ENCODE results near the gene ARHGEF26. TPM values are rescaled to one million over a fixed set of nuclear protein-coding genes. Genes with fewer than 3 reads are reported as not detected.
"Not testable (repeated sequence)": the region's sequence is repeated elsewhere in the genome, so short reads cannot be mapped to it uniquely, and the experiment has no call there.

Gene ARHGEF26, protein sequence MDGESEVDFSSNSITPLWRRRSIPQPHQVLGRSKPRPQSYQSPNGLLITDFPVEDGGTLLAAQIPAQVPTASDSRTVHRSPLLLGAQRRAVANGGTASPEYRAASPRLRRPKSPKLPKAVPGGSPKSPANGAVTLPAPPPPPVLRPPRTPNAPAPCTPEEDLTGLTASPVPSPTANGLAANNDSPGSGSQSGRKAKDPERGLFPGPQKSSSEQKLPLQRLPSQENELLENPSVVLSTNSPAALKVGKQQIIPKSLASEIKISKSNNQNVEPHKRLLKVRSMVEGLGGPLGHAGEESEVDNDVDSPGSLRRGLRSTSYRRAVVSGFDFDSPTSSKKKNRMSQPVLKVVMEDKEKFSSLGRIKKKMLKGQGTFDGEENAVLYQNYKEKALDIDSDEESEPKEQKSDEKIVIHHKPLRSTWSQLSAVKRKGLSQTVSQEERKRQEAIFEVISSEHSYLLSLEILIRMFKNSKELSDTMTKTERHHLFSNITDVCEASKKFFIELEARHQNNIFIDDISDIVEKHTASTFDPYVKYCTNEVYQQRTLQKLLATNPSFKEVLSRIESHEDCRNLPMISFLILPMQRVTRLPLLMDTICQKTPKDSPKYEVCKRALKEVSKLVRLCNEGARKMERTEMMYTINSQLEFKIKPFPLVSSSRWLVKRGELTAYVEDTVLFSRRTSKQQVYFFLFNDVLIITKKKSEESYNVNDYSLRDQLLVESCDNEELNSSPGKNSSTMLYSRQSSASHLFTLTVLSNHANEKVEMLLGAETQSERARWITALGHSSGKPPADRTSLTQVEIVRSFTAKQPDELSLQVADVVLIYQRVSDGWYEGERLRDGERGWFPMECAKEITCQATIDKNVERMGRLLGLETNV
- polyA plus RNA-seq (ENCODE audit: insufficient read length in 10 of 10), result 10 to 100 TPM; 10.5 to 18.7 (median 12.3) TPM
- long read RNA-seq, donor 1, result 0 reads
- long read RNA-seq, donor 2, result 0 reads
- long read RNA-seq, donor 3, result 0 reads
- long read RNA-seq, donor 4, result 0 reads
- long read RNA-seq, donor 5, partial matches to known transcripts, result 10 of 10 reads
- long read RNA-seq, donor 5, other reads (novel, unspliced or antisense), result 0 of 10 reads
- long read RNA-seq, donor 6, partial matches to known transcripts, result 13 of 13 reads
- long read RNA-seq, donor 6, other reads (novel, unspliced or antisense), result 0 of 13 reads
- long read RNA-seq, donor 7, partial matches to known transcripts, result 0 of 1 reads
- long read RNA-seq, donor 7, other reads (novel, unspliced or antisense), result 0 of 1 reads
- long read RNA-seq, donor 8, partial matches to known transcripts, result 0 of 1 reads
- long read RNA-seq, donor 8, other reads (novel, unspliced or antisense), result 0 of 1 reads
- long read RNA-seq, donor 9, result 0 reads

- peak; percentile 74 to 95 (median 89) for DNase-seq
Measured at GRCh38 chr3:154120961-154121700, at the start of gene ARHGEF26. ARHGEF26 (plus strand) TSS chr3:154121390; CDS start chr3:154121993, 603 bp downstream.

DNA sequence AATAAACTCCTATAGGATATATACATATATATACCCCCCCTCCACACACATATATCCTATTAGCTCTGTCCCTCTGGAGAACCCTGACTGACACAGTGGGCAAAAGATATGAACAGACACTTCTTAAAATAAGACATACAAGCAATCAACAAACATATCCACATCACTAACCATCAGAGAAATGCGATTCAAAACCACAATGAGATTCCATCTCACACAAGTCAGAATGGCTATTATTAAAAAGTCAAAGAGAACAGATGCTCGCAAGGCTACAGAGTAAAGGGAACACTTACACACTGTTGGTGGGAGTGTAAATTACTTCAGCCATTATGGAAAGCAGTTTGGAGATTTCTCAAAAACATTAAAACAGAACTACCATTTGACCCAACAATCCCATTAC is 46.2 kb upstream of the ARHGEF26 start:
- DNase-seq, result no peak

DNA sequence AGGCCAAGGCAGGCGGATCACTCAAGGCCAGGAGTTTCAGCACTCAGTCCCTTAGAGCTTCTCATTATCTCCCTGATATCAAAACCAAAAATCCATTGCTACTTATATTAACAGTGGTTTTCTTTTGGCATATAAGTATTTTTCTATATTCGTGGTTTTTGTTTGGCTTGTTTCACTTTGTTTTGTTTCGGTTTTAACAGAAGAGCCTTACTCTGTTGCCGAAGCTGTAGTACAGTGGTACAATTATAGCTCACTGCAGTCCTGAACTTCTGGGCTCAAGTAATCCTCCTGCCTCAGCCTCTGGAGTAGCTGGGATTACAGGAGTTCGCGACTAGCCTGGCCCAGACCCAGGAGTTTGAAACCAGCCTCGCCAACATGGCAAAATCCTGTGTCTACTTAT is 42.5 kb upstream of the ARHGEF26 start:
- DNase-seq, result no peak

DNA sequence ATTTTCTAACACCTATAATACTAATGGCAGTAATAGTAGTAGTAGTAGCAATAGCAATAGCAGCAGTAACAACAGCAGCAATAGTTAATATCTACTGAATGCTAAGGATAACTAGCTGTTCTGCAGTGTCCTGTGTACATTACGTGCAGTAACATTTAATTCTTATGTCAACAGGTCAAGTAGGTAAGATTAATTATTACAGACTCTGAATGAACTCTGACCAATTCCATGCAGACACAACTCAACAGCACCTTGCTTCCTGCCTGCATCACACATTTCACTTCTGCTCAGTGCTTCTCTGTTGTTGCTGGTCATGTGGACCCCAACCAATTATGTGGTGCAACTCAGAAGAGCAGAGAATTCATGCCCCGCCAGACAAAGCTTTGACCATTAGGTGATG is 39.9 kb upstream of the ARHGEF26 start:
- DNase-seq, result no peak

DNA sequence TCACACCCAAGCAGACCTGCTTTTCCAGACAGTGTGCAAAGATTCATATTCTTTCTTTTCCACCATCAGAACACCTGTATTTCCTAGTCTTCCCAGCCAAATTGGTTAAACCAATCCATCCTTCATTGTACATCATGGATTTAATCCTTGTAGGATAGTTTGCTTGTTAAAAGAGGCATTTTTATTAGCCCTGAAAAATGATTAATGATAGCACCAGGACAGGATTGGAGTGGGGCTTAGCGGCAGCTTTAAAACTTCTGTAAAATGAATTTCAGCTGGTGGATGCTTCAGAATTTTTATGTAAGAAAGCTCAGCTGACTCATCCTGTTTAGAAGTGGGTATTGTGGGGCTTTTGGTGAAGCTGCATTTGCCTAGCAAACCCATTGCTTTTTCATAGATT is 36.1 kb upstream of the ARHGEF26 start:
- no peak for DNase-seq

DNA sequence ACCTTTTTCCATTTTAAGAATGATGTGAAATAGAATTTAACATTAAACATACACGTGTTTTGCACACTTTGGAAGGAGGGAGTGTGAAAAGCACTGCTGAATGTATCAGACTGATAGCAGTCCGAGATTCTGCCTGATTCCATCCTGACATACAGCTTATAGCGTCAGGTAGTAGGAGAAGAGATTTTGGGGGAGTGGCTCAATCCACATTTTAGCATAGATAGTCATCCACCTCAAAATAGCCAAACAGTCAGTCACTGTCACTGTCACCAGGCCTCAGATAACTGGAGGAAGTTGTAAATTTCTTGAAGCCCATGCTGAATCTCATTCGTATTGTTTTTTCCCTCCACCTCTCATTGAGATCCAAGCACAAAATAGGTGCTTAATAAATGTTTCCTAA is 35.4 kb upstream of the ARHGEF26 start:
- no peak for DNase-seq

- DNase-seq, result no peak
Measured at GRCh38 chr3:154086286-154086685, 34.9 kb upstream of the ARHGEF26 start.

GRCh38 chr3:154087756-154088480 is 33.3 kb upstream of the ARHGEF26 start:
- DNase-seq, result not testable (repeated sequence)

DNA sequence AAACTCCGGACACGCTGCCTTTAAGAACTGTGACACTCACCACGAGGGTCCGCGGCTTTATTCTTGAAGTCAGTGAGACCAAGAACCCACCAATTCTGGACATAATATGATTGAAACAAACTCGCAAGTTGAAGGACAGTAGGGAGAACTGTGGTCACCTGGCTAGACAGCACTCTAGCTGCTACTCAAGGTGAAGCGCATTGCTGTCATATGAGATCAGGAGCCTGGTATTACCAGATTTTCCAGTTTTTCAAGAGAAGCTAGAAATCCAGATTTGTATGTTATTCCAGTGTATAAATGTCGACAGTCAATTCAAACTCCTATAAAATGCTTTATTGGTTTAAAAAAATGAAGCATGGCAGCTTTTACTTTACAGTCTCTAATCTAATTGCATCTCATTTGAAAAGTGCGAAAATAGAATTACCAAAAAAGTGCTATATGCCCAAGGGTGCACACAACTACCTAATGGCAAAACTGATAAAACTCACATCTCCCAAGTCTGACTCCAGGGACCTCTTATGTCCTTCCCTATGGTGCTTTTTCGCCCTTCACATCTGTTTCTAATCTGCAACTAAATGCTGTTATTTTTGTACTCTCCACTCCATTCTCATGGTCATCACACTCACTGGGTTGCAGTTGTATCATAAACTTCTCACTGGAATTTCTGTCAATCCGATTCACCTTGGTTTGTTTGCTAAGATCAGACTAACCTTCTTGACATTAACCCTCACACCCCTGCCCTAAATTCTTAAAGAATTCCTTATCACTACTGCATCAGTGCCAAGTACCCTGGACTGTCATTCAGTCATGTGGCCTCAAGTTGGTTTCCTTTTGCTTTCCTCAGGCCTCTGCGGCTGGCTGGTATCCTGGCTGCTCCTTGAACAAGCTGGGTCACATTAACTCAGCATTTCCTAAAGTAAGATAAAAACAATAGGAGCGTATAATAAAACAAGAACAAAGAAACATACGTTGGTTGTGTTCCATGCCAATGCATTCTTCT is 31.5 kb upstream of the ARHGEF26 start:
- DNase-seq, result no peak

GRCh38 chr3:154094051-154094450 is 27.1 kb upstream of the ARHGEF26 start:
- no peak for DNase-seq

DNA sequence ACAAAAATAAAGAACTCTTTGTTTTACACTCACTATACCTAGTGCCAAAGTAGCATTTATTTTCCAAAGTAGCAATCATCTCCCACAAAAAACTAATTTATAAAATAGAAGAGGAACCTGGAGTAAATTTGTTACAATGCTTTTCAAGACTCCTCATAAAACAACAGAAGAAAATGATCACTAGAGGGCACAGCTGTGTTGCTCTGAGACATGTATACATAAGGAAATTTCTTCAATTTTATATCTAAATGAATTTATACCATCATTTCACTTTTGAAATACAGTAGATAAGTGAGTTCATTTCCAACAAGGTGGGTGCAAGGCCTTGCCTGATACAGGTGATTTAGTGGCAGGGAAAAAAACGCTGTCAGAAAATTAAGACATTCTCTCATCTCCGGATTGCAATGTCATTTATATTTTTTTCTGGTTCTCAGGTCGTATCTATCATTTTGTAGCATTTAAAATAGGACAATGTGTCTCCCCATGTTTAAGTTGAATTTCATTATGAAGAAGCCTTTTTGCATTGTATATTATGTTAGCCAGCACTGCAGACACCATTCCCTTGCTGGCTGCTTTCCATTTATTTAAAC is 25.3 kb upstream of the ARHGEF26 start:
- DNase-seq, result peak; percentile 5 to 56 (median 25)

- no peak for DNase-seq
Measured at GRCh38 chr3:154098376-154098775, 22.8 kb upstream of the ARHGEF26 start.

DNA sequence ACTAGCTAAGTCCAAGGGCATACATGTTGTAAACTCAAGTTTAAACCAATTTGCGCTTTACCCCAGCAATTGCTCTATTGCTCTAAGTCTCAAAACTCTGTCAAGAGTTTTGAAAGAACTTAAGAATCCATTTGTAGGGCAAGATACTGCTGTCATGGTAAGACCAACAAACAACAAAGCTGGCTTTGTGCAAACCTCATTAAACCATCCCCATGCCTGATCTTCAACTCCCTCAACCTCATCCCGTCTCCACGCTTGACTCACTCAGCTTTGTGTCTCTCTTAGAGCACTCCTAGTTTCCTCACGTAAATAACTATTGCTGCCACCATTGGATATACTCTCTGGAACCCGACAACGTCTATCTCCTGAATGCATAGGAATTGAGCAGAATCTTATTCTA is 20.6 kb upstream of the ARHGEF26 start:
- DNase-seq, result no peak

DNA sequence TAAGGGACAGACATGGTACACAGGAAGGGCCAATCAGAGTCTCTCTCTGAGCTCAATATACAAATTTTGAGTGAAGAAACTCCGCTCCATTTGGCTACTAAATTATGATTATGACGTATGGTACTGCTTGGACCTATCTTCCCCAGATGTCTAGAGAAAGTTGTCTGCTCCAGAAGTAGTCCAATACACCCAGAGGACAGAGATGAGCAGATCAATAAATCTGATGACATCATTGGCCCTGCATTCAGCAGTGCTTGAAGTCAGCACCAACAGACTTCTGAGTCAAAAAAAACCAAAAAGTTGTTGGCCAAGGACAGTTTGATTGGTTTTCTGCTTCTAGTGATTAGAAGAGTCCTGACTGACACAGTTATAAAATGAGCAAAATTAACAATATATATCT is 19.9 kb upstream of the ARHGEF26 start:
- DNase-seq, result no peak

DNA sequence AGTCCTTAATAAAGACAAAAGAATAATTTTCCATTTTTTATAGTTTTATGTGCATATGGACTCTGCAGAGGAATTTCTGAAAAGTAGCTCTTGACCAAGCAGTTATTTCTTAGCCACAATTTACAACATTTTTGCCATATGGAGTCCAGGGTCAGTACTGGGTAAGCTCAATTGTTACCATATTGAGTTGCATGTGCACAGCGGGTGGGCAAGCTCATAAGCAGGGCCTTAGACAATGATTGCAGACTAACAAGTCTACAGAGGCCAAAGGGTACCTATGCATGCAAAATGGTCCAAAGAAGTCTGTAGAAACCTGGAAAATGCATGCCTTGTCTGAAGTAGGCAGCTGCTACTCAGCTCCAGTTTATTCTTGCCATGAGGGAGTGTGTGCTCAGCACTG is 19.0 kb upstream of the ARHGEF26 start:
- no peak for DNase-seq

DNA sequence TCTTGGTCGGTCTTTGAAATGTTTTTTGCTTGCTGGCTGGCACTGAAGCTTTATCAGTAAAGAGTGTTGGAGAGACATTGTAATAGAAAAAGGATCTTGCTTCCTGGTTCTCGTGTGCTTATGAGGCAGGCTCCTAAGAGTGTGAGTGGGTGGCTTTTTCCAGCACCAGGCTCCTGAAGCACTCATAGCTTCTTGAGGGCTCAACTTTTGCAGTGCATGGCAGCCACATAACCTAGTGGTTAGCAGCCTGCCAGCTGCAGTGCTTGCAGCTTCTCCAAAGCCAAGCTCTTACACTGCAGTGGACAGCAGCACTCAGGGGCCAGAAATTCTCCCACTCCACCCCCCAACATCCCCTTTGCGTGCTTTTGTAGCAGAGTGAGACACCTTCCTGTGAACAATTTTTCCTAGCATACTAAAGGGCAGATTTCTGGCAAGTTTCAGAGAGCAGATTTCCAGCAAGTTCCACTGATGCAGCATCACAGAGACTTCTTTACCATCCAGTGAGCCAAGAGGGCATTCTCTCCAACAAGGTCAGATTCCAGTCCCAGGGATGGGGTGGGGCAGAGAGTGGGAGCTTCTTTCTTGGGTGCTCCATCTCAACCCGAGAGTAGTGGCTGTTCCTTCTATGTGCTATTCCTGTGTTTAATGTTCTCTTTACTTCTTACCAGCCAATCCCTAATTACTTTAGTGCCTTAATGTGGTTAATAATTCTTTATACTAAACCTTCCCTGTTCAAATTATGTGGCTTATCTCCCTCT is 15.8 kb upstream of the ARHGEF26 start:
- DNase-seq, result no peak

- no peak for DNase-seq
Measured at GRCh38 chr3:154111365-154111935, 9.7 kb upstream of the ARHGEF26 start.
